ENCODE data around the gene GPRIN3.

GPRIN3 gene

GRCh38 chr4:89283226-89284009, 24.2 kb downstream of the GPRIN3 start:
- TF ChIP-seq ZFX (IDR thresholded peaks at IDR 0.05; ENCODE audit: borderline replicate concordance) (no peak), CTCF (IDR thresholded peaks at IDR 0.05) (no peak)
- H3K27ac ChIP-seq: no peak overlapping the region

- H3K27ac ChIP-seq: no peak overlapping the region
- TF ChIP-seq CTCF (IDR thresholded peaks at IDR 0.05): no peak
- no peak for TF ChIP-seq ZFX (IDR thresholded peaks at IDR 0.05; ENCODE audit: borderline replicate concordance)
Observed at GRCh38 chr4:89279385-89279784, 28.2 kb downstream of the GPRIN3 start.

GRCh38 chr4:89277412-89277811, 30.2 kb downstream of the GPRIN3 start:
- H3K27ac ChIP-seq: no peak overlapping the region
- no peak for TF ChIP-seq ZFX (IDR thresholded peaks at IDR 0.05; ENCODE audit: borderline replicate concordance)
- TF ChIP-seq CTCF (IDR thresholded peaks at IDR 0.05): no peak

- TF ChIP-seq ZFX (IDR thresholded peaks at IDR 0.05; ENCODE audit: borderline replicate concordance) (no peak), CTCF (IDR thresholded peaks at IDR 0.05) (no peak)
- no peak overlapping the region for H3K27ac ChIP-seq
Observed at GRCh38 chr4:89276296-89276695, 31.3 kb downstream of the GPRIN3 start.

- no peak for TF ChIP-seq ZFX (IDR thresholded peaks at IDR 0.05; ENCODE audit: borderline replicate concordance)
- no peak overlapping the region for H3K27ac ChIP-seq
Observed at GRCh38 chr4:89275587-89275986, 32.0 kb downstream of the GPRIN3 start.

GRCh38 chr4:89273741-89274141, 33.9 kb downstream of the GPRIN3 start:
- no peak overlapping the region for H3K27ac ChIP-seq
- TF ChIP-seq ZFX (IDR thresholded peaks at IDR 0.05; ENCODE audit: borderline replicate concordance) (no peak), CTCF (IDR thresholded peaks at IDR 0.05) (no peak)

- TF ChIP-seq CTCF (IDR thresholded peaks at IDR 0.05) (no peak), ZFX (IDR thresholded peaks at IDR 0.05; ENCODE audit: borderline replicate concordance) (no peak)
Observed at GRCh38 chr4:89270792-89271191, 36.8 kb downstream of the GPRIN3 start.

More at GRCh38 chr4:89270792-89271191, 36.8 kb downstream of the GPRIN3 start:
- no peak overlapping the region for H3K27ac ChIP-seq

Measured in 22Rv1 (cell line).